ENCODE data around the gene PTPRJ.
A peak's percentile ranks its signal among the peaks of the same experiment; 100 is the strongest.

The PTPRJ gene

DNA sequence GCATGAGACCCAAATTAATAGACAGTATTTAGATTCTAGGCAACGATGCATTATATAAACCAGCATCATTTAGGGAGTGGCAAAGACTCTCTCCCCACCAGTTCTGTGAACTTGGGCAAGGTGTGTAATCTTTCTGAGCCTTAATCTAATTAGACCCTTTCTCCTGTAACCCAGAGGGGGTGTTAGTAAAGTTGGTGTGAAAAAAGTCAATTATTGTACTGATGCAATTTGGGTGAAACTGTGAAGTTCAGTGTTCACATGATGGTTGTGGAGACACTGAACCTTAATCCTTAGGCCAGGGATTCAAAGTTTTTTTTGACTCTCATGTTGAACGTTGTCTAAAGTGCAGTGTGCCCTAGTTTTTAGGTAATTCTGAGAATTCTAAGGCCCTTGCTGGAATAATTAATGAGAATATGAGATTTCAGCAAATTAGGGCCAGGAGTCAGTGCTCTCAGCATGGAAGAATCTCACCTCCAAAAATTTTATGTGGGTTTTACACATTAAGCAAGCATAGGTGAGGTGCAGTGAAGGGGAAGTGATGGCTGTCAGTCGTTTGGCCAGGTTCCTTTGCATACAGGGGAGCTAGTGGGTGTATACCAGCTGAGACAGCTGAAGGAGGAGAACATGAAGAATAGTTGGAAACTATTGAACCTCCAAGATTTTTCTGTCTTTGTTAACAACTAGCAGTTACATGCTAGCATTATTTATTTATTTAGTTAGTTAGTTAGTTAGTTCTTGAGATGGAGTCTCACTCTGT, 94.2 kb downstream of the PTPRJ start:
- no peak for DNase-seq

DNA sequence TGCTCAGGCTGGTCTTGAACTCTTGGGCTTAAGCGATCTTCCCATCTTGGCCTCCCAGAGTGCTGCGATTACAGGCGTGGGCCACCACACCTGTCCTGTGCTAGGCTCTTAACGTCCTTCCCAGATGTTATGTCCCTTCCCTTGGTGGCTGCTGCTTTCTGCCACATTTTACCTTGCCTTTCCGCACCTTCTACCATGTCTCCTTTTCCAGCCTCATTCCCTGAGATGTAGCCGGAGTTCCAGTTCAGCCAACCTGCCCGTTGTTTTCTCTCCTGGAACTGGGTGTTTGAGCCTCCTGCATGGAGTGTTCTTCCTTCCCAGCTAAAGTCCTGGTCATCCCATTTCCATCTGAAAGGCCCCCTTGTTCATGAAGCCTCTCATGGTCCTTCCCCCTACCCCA, 95.3 kb downstream of the PTPRJ start:
- no peak for DNase-seq

DNA sequence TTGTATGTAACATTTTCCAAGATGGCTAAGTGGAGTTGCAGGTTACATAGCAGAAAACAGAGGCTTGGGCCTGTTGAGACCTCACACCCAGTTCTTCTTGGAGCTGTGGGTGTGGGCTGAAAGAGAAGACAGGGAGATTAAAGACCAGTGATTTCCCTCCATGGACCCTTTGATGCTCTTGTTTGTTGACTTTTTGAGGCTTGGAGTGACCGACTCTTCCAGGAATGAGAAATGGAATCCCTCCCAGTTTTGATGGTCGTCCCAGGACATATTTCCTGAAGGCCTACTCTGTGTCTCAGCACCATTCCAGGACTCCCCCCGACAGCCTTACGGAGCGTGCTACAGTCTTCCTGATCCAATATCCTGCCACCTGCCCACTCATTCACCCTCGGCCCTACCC, 96.9 kb downstream of the PTPRJ start:
- no peak for DNase-seq

DNA sequence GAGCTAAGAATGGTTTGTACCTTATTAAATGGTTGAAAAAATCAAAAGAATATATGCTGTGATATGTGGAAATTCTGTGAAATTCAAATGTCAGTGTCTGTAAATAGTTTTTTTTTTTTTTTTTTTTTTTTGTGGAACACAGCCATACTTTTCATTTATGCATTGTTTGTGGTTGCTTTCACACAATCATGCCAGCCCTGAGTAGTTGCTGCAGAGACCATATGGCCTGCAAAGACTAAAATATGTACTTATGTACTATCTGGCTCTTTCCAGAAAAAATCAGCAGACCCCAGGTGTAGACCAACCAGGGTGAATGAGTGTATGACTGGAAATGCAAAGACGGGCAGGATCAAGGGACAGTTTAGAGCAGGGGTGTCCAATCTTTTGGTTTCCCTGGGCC, 98.3 kb downstream of the PTPRJ start:
- no peak for DNase-seq

DNA sequence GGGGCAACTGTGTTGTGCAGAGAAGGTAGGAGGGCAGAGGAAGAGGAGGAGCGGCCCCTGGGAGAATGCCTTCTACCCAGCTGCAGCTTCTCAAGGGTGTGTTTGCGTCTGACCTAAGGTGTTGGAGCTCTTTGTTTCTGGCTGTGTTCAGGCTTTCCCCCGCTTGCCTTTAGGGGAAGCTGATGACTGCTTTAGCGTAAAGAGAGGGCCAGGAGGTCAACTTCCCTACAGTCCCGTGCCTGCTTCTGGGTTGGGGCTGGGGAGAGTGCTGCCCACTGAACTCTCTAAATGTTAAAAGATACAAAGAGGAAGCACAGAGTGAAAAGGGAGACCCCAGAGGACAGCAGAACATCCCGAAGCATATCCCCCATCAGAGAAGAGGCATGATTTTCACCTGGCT, 99.2 kb downstream of the PTPRJ start:
- DNase-seq, result no peak

DNA sequence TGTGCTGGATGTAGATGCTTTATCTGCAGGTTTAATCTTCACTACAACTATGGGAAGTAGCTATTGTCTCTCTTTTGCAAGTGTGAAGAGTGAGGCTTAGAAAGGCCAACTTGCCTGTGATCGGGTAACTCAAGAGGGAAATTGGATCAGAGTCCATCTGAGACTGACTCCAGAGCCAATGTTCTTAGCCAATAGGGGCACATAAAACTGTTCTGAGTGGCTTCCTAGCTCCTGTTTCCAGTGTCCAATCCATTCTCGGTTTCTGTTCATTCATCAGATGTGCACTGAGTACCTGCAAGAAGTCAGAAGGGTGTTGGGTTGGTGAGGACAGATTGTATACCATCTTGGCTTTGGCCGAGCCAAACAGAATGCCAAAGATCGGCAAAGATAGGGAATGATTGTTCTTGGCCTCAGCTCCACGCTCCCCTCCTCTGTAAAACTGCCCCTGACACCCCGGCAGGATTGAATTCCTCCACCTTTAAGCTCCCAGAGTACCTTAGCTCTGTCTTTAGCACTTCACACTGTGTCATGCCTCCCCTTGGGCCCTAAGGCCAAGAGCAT, 100.0 kb downstream of the PTPRJ start:
- no peak for DNase-seq

DNA sequence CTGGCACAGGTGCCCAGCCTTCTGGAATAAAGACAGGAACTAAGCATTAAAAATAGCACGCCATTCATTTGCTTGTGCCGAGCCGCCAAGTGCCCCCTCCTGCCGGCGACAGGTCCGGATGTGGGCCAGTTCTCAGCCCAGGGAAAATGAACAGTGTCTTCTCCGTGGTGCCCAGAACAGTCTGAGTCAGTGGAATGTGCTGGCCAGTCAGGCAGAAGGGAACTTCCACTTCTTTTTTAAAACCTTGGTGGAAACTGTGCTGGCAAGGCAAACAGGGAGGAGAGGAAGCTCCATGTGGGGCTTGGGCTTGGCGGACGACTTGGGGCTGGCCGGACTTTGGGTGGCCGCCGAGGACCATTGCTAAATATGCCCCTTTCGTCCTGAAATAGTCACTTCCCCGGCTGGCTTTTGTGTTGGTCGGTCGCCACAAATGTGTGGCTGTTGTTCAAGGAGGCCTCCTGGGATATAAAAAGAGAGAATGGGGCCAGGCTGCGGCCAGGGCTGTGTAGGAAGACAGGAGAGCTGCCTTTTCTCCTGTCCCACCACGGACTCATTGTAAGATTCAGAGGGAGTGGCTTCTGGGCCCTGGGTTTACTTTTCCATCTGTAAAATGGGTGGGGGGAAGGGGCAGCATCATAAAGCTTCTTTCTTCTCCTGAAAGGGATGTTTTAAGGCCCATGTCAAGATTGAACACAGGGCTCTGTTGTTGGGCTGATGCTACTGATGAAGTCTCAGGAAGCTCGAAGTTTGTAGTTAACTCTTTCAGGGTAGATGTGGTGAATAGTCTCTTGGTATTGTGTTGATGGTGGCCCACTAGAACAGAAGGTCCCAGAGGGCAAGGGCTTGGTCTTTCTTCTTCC, 101.0 kb downstream of the PTPRJ start:
- peak; percentile 52 to 71 for DNase-seq

DNA sequence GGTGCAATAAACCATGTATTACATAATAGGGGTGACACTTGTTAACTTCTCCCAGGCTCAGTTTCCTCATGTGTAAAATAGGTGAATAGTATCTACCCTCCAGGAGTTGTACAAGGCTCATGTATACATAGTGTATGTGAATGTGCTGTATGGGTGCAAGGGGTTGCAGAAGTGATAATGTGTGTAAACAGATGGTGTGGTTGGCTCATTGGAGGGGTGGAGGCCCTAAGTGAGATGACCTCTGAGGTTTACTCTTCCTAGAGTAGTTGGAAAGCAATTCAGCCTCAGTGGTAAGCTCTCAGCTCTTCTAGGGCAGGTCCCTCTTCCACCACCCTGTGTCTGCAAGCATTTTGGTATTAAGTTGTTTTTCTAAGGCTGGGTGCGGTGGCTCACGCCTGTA, 102.4 kb downstream of the PTPRJ start:
- DNase-seq, result no peak

DNA sequence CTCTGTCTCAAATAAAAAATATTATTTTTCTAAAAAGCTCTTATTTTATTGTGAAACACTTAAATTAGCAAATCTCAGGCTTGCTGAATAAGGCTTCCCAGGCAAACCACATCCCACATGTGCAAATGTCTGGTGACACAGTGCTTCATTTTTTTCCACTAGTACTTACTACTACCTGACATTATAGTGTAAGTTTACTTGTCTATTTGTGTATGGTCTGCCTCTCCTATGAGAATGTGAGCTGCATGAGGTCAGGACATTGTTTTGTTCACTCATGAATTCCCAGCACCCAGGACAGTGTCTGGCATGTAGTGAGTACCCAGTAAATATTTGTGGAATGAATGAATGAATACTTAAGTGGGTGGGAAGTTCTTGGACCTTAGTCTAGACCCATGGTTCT, 103.1 kb downstream of the PTPRJ start:
- DNase-seq, result no peak

DNA sequence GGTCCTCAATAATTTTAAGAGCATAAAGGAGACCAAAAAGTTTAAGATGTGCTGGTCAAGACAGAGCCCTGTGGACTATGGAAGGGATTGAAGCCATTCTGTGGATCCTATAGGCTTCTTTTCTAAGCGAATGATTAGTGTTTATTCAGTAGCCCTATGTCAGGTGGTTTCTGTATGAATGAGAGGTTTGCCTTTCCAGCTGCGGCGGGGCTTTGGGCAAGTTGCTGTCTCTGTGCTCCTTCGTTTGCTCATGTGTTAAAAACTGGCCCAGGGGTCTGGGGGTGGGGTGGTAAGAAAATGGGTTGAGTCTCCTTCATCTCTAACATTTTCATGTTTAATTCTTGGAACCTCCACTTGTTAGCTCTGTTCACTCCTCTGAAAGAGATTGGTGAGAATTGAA, 105.3 kb downstream of the PTPRJ start:
- no peak for DNase-seq

DNA sequence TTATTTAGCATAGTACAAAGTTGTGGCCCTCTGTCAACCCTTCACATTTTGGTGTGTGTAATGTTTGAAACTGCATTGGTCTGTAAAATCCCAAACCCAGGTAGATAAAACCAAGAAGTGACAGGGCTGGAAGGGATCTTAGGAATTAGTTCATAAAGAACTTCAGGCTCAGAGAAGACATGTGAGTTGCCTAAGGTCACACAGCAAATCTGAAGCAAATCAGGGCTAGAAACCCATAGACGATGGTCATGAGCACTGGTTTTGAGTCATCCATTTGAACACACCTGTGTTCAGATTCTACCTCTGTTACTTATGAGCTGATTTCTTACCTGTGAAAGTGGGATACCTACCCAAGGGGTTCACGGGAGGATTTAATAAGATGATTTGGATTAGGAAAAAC, 107.1 kb downstream of the PTPRJ start:
- no peak for DNase-seq

DNA sequence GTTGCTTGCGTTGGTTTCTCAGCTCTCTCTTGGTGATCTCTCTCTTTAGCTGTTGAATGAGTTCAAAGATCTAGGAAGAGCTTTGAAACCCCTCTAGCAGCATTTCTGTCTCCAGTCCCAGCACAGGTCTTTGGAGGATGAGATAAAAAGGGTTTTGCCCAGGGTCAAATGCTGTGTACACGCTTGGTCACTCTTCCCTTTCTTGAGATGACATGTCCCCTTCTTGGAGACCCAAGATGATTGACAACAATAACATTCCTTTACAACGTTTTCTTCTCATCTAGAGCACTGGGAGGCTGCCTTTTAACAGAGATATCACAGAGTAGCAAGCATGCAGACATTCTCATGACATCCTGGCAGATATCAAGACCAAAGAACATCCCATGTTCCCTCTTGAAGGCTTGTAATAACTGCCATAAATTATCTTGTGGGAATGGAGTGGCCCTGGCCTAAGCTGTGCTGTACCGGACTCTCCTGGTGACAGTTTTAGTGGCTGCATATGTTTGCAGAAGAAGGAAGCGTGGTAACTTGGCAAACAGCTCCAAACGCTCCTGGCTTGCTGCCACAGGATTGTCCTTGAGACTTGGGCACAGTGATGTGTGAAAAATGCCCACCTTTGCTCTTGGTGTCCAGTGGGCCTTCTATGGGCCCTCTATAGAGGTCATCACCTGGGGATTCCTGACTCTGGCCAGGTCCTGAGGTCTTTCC, 107.8 kb downstream of the PTPRJ start:
- DNase-seq, result no peak

DNA sequence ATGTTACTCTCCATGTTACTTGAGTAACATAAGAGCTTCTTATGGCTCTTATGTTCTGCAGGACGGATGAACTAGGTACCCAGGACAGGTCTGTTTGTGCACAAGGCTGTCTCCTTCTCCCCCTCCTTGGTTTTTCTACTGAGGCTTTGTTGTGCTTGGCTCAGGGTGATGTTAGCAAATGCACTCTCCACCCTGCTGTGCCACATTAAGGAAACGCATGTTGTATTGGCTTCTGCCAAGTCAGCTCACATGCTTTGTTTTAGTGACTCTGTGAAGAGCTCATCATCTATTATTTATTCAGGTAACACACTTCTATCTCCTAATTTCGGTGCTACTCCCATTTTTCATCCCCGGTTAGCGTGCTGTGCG, 108.3 kb downstream of the PTPRJ start:
- no peak for DNase-seq

DNA sequence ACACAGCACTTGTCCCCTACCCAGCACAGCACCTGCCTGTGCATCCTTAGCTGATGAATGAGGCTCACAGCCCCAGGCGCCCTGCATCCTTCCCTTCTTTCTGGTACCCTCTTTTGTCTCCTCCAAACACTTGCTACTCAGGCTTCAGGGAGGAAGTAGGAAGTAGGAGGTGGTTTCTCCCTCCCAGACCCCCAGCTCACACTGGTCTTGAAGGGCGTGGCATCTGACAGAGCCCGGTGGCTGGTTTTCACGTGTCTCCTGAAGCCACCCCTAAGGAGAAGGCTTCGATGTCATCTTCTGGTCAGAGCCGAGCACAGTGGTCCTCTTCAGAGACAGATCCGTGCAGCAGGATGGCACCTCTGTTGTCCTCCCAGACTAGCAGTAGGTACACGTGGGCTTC, 109.8 kb downstream of the PTPRJ start:
- no peak for DNase-seq

DNA sequence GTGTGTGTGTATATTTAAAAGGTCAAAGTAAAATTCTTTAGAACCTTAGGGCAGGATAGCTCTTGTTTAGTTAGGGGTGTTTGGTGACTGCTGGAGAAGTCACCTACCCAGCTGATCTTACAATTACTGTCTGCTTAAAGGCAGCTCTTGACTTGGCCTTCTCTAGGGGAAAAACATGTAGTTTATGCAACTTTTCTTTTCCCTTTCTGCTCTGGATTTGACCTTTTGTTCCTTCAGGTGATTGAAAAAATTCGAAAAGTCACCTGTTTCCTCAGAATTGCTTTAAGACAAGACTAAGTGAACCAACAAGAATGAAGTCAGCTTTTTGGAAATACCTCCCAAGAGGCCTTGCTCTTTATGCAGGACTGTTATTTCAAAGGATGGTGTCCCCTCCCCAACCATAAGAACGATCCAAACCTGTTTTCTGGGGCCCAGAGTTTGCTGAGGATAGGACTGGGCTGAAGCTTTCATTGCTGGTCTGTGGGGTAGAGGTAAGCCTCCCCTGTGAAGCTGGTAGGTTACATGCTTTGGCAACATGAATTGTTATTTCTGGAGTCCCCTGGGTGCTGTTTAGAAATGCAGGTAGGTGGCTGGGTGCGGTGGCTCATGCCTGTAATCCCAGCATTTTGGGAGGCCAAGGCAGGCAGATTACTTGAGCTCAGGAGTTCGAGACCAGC, 111.2 kb downstream of the PTPRJ start:
- no peak for DNase-seq

DNA sequence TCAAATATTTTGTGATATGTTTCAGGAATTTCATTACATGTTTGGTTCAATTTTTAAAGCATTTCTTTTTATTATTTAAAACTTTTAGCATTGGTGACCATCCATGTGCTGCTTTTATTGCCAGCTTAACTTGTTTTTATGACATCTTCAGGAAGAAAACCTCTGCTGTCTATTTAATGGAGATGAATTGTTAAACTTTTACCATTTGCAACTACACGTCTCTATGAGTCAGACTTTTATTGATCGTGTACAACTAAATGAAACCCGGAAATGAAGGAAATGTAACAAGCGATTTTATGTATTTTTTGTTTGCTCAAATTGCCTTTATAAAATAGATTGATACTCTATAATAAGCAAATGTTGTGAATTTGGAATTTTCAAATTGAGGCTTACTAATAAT, 113.0 kb downstream of the PTPRJ start:
- no peak for DNase-seq

DNA sequence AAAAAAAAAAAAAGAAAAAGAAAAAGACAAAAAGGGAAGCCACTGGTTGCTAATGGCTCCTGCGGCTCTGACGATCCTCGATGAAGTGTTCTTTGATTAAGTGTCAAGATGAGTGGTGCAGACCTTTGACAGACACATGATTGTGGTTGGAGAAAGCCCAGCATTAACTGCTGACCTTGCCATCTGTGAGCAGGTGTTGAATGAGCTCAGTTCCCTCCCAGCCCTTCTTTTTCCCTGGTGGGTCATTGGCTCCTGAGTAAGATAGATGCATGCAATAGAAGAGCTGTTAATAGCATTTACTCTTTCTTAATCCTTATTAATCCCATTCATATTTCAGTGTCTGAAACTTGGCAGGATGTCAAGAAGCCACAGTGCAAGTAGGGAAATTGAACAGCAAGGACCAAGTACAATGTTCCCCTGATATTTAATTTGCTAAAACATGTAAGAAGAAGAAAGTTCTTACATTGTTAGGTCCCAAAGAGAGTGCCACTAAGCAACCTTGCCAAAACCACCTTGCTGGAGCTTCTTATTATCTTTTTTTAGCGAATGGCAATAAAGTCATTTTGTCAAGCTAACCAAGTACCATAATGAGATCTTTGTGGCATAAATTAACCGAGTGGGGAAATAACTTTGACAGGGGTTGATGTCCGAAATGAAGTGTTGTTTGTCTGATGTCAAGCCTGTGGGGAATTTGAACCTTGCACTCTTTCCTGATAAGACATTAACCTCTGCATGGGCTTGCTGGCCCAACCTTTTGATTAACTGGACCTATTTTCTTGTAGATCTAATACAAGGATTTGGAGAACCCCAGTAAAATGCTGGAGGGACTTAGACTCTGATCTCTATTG, 113.7 kb downstream of the PTPRJ start:
- DNase-seq, result no peak

DNA sequence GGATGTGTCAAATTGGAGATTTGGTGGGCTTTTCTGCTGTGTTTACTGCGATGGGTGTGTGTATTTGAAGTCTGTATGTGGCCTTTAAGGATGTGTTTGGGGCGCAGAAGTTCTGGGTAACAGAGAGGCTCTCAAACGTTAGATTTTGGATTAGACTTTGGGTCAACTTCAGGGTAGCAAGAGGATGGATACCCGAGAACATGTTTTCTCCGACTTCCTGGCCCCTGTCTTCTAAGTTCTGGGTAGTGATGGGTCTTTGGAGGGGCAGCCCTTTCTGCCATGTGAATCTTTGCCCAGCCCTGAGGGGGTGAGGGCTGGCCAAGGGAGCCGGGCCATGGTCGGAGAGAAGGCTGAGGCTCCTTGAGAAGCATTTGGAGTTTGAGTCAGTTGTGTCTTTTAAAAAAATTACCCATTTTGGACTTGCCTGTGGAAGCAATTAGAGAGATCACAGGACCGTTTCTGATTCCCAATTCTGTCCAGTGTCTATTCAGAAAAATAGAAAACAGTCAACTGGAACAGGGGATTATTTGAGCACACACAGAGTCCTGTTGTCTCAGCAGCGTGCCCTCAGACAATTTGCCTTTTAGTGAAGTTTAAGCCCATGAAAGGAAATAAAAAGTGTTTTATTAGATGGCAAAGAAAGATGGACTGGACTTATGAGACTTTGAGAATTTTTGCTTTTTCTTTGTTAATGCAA, 114.4 kb downstream of the PTPRJ start:
- DNase-seq, result peak in 1 of 2 donors; percentile 95

DNA sequence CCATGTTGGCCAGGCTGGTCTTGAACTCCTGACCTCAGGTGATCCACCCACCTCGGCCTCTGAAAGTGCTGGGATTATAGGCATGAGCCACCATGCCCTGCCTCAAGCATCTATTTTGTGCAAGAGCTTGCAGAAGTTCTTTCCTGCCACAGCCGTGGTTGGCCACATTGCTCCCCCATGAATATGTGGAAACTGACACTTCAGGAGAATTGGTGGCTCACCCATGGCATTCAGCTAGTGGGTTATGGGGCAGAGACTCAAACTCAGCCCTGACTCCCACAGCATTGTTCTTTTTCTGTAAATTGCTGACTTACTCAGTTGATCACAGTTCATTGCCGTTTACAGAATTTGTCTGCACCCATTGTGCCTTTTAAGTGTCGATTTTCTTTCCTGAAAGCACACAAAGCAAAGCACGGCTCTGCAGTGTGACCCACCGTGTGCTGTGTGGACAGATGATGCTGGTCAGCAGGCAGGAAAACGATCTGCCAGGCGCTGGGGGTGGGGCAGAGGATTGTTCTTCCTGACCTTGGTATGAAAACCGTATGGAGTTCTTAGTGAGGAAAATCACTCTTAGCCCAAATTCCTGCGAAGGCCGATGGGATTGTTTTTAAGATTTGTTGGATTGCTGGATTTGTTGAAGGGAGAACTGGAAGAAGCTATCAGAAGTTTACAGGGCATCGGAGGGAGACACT, 115.6 kb downstream of the PTPRJ start:
- DNase-seq, result no peak

Measured in hippocampal formation (tissue), 2 donors.